GM21381 (cell line): ENCODE results near the gene OR52E4.

ENCODE experiments used
- ATAC-seq: cut with Tn5 transposase; IDR thresholded peaks from one replicate; pipeline ENCODE4 v1.9.1; 2021; ENCODE audit warnings: mild to moderate bottlenecking, moderate library complexity; ENCODE audit not compliant: unreplicated experiment

The OR52E4 gene

GRCh38 chr11:5928811-5929210, 48.4 kb downstream of the OR52E4 start:
- no peak for ATAC-seq

GRCh38 chr11:5929571-5930368, 49.3 kb downstream of the OR52E4 start:
- ATAC-seq = no peak

- ATAC-seq = no peak
Observed at GRCh38 chr11:5930614-5931013, 50.2 kb downstream of the OR52E4 start.

- no peak for ATAC-seq
Observed at GRCh38 chr11:5931061-5931460, 50.6 kb downstream of the OR52E4 start.

DNA sequence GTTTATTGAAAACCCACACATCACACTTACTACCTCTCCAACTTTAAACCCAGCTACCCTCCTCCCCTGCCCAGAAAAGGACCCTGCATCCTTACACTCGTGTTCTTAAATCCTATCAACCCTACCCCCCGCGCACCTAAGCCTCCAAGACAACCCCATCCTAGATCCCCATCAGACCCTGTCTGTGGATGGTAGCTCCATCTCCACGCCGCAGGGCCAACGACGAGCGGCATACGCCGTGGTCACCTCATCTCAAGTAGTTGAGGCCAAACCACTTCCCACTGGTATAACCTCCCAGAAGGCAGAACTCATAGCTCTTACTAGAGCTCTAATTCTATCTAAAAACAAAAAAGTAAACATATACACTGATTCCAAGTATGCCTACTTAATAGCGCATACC, 52.2 kb downstream of the OR52E4 start:
- ATAC-seq = no peak

GRCh38 chr11:5933116-5933515, 52.7 kb downstream of the OR52E4 start:
- ATAC-seq = no peak
